Renal cortical epithelial cell (primary cell): ENCODE measurements around the gene ATG12. TPM values are rescaled to one million over a fixed set of nuclear protein-coding genes. Genes with fewer than 3 reads are reported as not detected.

ENCODE experiments used
- DNase-seq: peaks from one replicate; pipeline ENCODE4 v3.0.0-alpha.2; 2011; ENCODE audit warnings: low read depth
- total RNA-seq: library from RNA; depleted of rRNA; stranded (reverse); fragments of >200 nt; gene quantifications from 2 replicates; pipeline ENCODE4 v1.2.3, GENCODE V29; 2014

Gene ATG12
- total RNA-seq, 1 donor from 2014 or later = 41.9 TPM

GRCh38 chr5:115807654-115808052 is 33.7 kb downstream of the ATG12 start:
- DNase-seq = no peak

GRCh38 chr5:115806986-115807653 is 34.2 kb downstream of the ATG12 start:
- no peak for DNase-seq

- no peak for DNase-seq
Observed at GRCh38 chr5:115801984-115802383, 39.4 kb downstream of the ATG12 start.

GRCh38 chr5:115801152-115801551 is 40.2 kb downstream of the ATG12 start:
- no peak for DNase-seq

- DNase-seq = no peak
Observed at GRCh38 chr5:115800108-115800507, 41.3 kb downstream of the ATG12 start.

GRCh38 chr5:115798252-115798651 is 43.1 kb downstream of the ATG12 start:
- no peak for DNase-seq

- no peak for DNase-seq
Observed at GRCh38 chr5:115796656-115797055, 44.7 kb downstream of the ATG12 start.

GRCh38 chr5:115795700-115796099 is 45.7 kb downstream of the ATG12 start:
- no peak for DNase-seq

- DNase-seq = no peak
Observed at GRCh38 chr5:115788440-115788839, 52.9 kb downstream of the ATG12 start.

- no peak for DNase-seq
Observed at GRCh38 chr5:115787426-115787825, 53.9 kb downstream of the ATG12 start.

- no peak for DNase-seq
Observed at GRCh38 chr5:115785381-115786065, 55.8 kb downstream of the ATG12 start.

GRCh38 chr5:115778417-115778816 is 62.9 kb downstream of the ATG12 start:
- no peak for DNase-seq

Other genes with a start within 250 kb of the ATG12 start
- gene TICAM2, start 239.1 kb downstream of the ATG12 start, total RNA-seq = 3.1 and 6.9 TPM in 2 replicates
- gene TMED7, start 215.5 kb downstream of the ATG12 start, total RNA-seq = 157 and 214 TPM in 2 replicates
- gene CDO1, start 24.9 kb downstream of the ATG12 start, total RNA-seq = 0.17 and 0.55 TPM in 2 replicates
- 67.5 and 77.8 TPM in 2 replicates for gene AP3S1, start 370 bp upstream of the ATG12 start, total RNA-seq
- 0.30 TPM in 1 of 2 replicates, not detected in the other for gene LVRN, start 120.9 kb upstream of the ATG12 start, total RNA-seq
- 0.20 TPM in 1 of 2 replicates, not detected in the other for gene ARL14EPL, start 190.9 kb upstream of the ATG12 start, total RNA-seq
- 42.1 and 72.8 TPM in 2 replicates for gene COMMD10, start 243.5 kb upstream of the ATG12 start, total RNA-seq